DOHH2 (cell line): Measurements from ENCODE around the gene KRTCAP2.

Experiments
- H3F3A ChIP-seq: fragments of 200-600 bp; sonication (generic), shearing (Covaris generic); 2 replicates; pipeline ENCODE4 v1.6.0; 2016; ENCODE audit warnings: antibody characterized with exemption, mild to moderate bottlenecking; ENCODE audit not compliant: control insufficient read depth, insufficient read depth
- H3K27ac ChIP-seq: fragments of 200-600 bp; sonication (generic); 2 replicates; pipeline ENCODE4 v1.5.1; 2014; ENCODE audit warnings: low read depth, mild to moderate bottlenecking, low read length, moderate library complexity
- H3K27me3 ChIP-seq: fragments of 200-600 bp; sonication (generic); 2 replicates; pipeline ENCODE4 v1.6.1; 2014; ENCODE audit warnings: mild to moderate bottlenecking, low read length, mixed read lengths; ENCODE audit not compliant: control insufficient read depth
- H3K36me3 ChIP-seq: fragments of 200-600 bp; sonication (generic); 2 replicates; pipeline ENCODE4 v1.6.1; 2014; ENCODE audit warnings: mild to moderate bottlenecking, low read length, moderate library complexity, mixed read lengths; ENCODE audit not compliant: control insufficient read depth
- H3K4me1 ChIP-seq: fragments of 200-600 bp; sonication (generic); 2 replicates; pipeline ENCODE4 v1.6.1; 2014; ENCODE audit warnings: mild to moderate bottlenecking, low read length, mixed read lengths; ENCODE audit not compliant: control insufficient read depth
- H3K4me2 ChIP-seq: fragments of 200-600 bp; sonication (generic); 2 replicates; pipeline ENCODE4 v1.6.0; 2014; ENCODE audit warnings: mild to moderate bottlenecking, low read length, moderate library complexity
- H3K4me3 ChIP-seq: fragments of 200-600 bp; sonication (generic); 2 replicates; pipeline ENCODE4 v1.5.1; 2014; ENCODE audit warnings: mild to moderate bottlenecking, low read length, mixed read lengths
- H3K79me2 ChIP-seq: fragments of 200-600 bp; sonication (generic); 2 replicates; pipeline ENCODE4 v1.6.1; 2014; ENCODE audit warnings: mild to moderate bottlenecking, low read length, mixed read lengths; ENCODE audit not compliant: control insufficient read depth
- H3K9me2 ChIP-seq: fragments of 200-600 bp; sonication (generic); replicated peaks from 2 replicates; pipeline ENCODE4 v1.6.1; 2014; ENCODE audit warnings: mild to moderate bottlenecking, low read length, mixed read lengths; ENCODE audit not compliant: control insufficient read depth
- H3K9me3 ChIP-seq: fragments of 200-600 bp; sonication (generic); 2 replicates; pipeline ENCODE4 v1.6.1; 2014; ENCODE audit warnings: antibody characterized with exemption, low read length, mixed read lengths; ENCODE audit not compliant: control insufficient read depth, insufficient read depth
- H4K20me1 ChIP-seq: fragments of 200-600 bp; sonication (generic); 2 replicates; pipeline ENCODE4 v1.6.0; 2014; ENCODE audit warnings: low read depth, mild to moderate bottlenecking, antibody characterized with exemption, low read length, moderate library complexity; ENCODE audit not compliant: control insufficient read depth, insufficient read depth
- CTCF ChIP-seq: fragments of 200-600 bp; sonication (generic); IDR thresholded peaks from one replicate; pipeline ENCODE4 v1.5.1; 2014; ENCODE audit warnings: antibody characterized with exemption, mild to moderate bottlenecking, low read depth, low read length; ENCODE audit not compliant: poor library complexity, severe bottlenecking
- EZH2phosphoT487 ChIP-seq: fragments of 200-600 bp; sonication (generic); IDR thresholded peaks from 2 replicates; pipeline ENCODE4 v1.6.1; 2017; ENCODE audit warnings: borderline replicate concordance, mild to moderate bottlenecking, antibody characterized with exemption, low read length, moderate library complexity, mixed read lengths

The KRTCAP2 gene

GRCh38 chr1:155137154-155137949, 35.8 kb downstream of the KRTCAP2 start:
- H3K4me1 ChIP-seq: peaks cover 41% of the 10 kb centered on the region
- TF ChIP-seq EZH2phosphoT487: no peak
- TF ChIP-seq CTCF: no peak
- H3K9me3 ChIP-seq: no peaks in the 10 kb centered on the region
- H3K27ac ChIP-seq: peak overlapping the region; percentile 78
- no peaks in the 10 kb centered on the region for H3K9me2 ChIP-seq
- H3K4me3 ChIP-seq: peak overlapping the region; percentile 89
- peaks cover 48% of the 10 kb centered on the region for H3K79me2 ChIP-seq
- H3K27me3 ChIP-seq: no peaks in the 10 kb centered on the region
- peaks cover 34% of the 10 kb centered on the region for H3K36me3 ChIP-seq
- H4K20me1 ChIP-seq: no peaks in the 10 kb centered on the region
- peak overlapping the region; percentile 98 for H3K4me2 ChIP-seq
- H3F3A ChIP-seq: peaks cover 16% of the 10 kb centered on the region

GRCh38 chr1:155136748-155137147, 36.4 kb downstream of the KRTCAP2 start:
- no peaks in the 10 kb centered on the region for H3K9me3 ChIP-seq
- H3F3A ChIP-seq: peaks cover 16% of the 10 kb centered on the region
- peak overlapping the region; percentile 98 for H3K4me2 ChIP-seq
- H3K4me3 ChIP-seq: peak overlapping the region; percentile 89
- H3K79me2 ChIP-seq: peaks cover 48% of the 10 kb centered on the region
- no peaks in the 10 kb centered on the region for H4K20me1 ChIP-seq
- H3K4me1 ChIP-seq: peaks cover 41% of the 10 kb centered on the region
- no peaks in the 10 kb centered on the region for H3K9me2 ChIP-seq
- H3K27me3 ChIP-seq: no peaks in the 10 kb centered on the region
- peak overlapping the region; percentile 78 for H3K27ac ChIP-seq
- H3K36me3 ChIP-seq: peaks cover 34% of the 10 kb centered on the region
- TF ChIP-seq CTCF (no peak), EZH2phosphoT487 (no peak)

- Histone ChIP-seq H3K36me3 (peaks cover 34% of the 10 kb centered on the region), H3K9me2 (no peaks in the 10 kb centered on the region), H3F3A (peaks cover 16% of the 10 kb centered on the region)
Observed at GRCh38 chr1:155135415-155136028, 37.6 kb downstream of the KRTCAP2 start, which contains the start of gene SLC50A1. Gene SLC50A1, plus strand, starts transcription at chr1:155135852. Its CDS starts 60 bp downstream, at chr1:155135912.

More at GRCh38 chr1:155135415-155136028, 37.6 kb downstream of the KRTCAP2 start, which contains the start of gene SLC50A1:
- Histone ChIP-seq H3K4me2 (peak within 1 kb of the TSS; percentile 98), H3K27ac (peak within 1 kb of the TSS; percentile 78), H4K20me1 (no peaks in the 10 kb centered on the region), H3K79me2 (peaks cover 48% of the 10 kb centered on the region), H3K4me3 (peak within 1 kb of the TSS; percentile 89), H3K4me1 (peaks cover 37% of the 10 kb centered on the region), H3K27me3 (no peaks in the 10 kb centered on the region), H3K9me3 (no peaks in the 10 kb centered on the region)
- TF ChIP-seq CTCF (no peak), EZH2phosphoT487 (no peak)
